A549 (cell line): ENCODE data around the gene ACVR2B.
"Not testable (repeated sequence)": the region's sequence is repeated elsewhere in the genome, so short reads cannot be mapped to it uniquely, and the experiment has no call there.

Experiments used
- CTCF ChIP-seq: fragments of >200 bp; sonication (Bioruptor Twin); formaldehyde crosslinking; IDR thresholded peaks from 3 replicates; pipeline ENCODE4 v1.5.1; 2016
- ESRRA ChIP-seq: fragments of 150-350 bp; IDR thresholded peaks from 2 replicates; pipeline ENCODE4 v1.6.1; 2014; ENCODE audit warnings: mild to moderate bottlenecking, low read length, borderline replicate concordance
- JUN ChIP-seq, 2 experiments: fragments of >200 bp; sonication (Bioruptor Twin); formaldehyde crosslinking; IDR thresholded peaks; 2 replicates in 1 of 2; 3 replicates in 1 of 2; pipeline ENCODE4 v1.6.1; 2016 to 2017
- RAD21 ChIP-seq, 2 experiments: fragments of >200 bp in 1 of 2; sonication (Bioruptor Twin) in 1 of 2; formaldehyde crosslinking in 1 of 2; IDR thresholded peaks in 1 of 2; conservative IDR thresholded peaks in 1 of 2; 2 replicates in 1 of 2; 3 replicates in 1 of 2; pipeline ENCODE4 v1.6.1; 2012 to 2018; ENCODE audit warnings: inconsistent platforms in 1 of 2
- RCOR1 ChIP-seq: fragments of 150-350 bp; IDR thresholded peaks from 2 replicates; pipeline ENCODE4 v1.6.1; 2014; ENCODE audit warnings: antibody characterized with exemption, low read length, low read depth
- TP53 ChIP-seq: fragments of 250-450 bp; sonication (Bioruptor Pico); IDR thresholded peaks from 2 replicates; pipeline ENCODE4 v1.5.0; 2021; ENCODE audit warnings: mild to moderate bottlenecking, moderate library complexity
- USF2 ChIP-seq: fragments of 450-650 bp; IDR thresholded peaks from 2 replicates; pipeline ENCODE4 v1.6.1; 2014; ENCODE audit warnings: antibody characterized with exemption

DNA sequence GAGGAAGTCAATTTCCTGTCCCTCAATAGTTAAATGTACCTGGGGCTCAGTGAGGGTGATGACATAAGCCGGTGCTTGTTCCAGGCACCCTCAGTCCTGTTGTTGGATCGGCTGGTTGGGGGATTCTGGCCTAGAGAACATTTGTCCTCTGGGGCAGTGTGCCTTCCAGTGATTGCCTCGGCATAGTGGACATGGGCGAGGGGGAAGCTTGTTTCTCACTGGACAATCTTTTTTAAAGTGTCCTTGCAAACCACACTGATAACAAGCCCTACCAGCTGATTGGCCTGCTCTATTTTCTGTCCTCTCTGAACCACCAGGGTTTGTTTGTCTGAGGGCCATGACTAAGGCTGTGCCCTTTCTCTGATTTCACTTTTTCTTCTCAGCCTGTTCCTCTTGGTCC is 10.5 kb upstream of the ACVR2B start:
- TF ChIP-seq JUN (IDR thresholded peaks at IDR 0.05); RCOR1; CTCF; ESRRA; RAD21 (conservative IDR thresholded peaks at IDR 0.05 in 1 of 2, IDR thresholded peaks at IDR 0.05 in 1 of 2); USF2; TP53: not testable (repeated sequence)
